Activated B cell treated with CpG ODN at 0.5 μM for 24 hours (primary cell): ENCODE data around the gene TMEM168. TPM values are rescaled to one million over a fixed set of nuclear protein-coding genes. Genes with fewer than 3 reads are reported as not detected.
"Not testable (repeated sequence)": the region's sequence is repeated elsewhere in the genome, so short reads cannot be mapped to it uniquely, and the experiment has no call there.

Experiments used
- ATAC-seq: fragments of 200-7000 bp; cut with Tn5 transposase; one replicate; pipeline ENCODE4 v1.10.0; 2021; ENCODE audit warnings: low read depth, mild to moderate bottlenecking, moderate library complexity
- CTCF ChIA-PET: fragments of 350-600 bp; sonication (Branson Sonifier 250); formaldehyde crosslinking; loops from one replicate; lab custom pipeline; 2021; ENCODE audit warnings: antibody characterized with exemption; lab: Charles Lee
- POLR2A ChIA-PET: fragments of 350-600 bp; sonication (Branson Sonifier 250); formaldehyde crosslinking; loops from one replicate; lab custom pipeline; 2021; ENCODE audit warnings: antibody characterized with exemption; lab: Charles Lee
- DNase-seq: peaks from one replicate; pipeline ENCODE4 v3.0.0; 2022
- H3K27ac Mint-ChIP-seq: one replicate; pipeline ENCODE4 v1.8.0; 2020; ENCODE audit warnings: mixed read lengths
- H3K27me3 Mint-ChIP-seq: one replicate; pipeline ENCODE4 v1.8.0; 2021; ENCODE audit warnings: mixed read lengths
- H3K36me3 Mint-ChIP-seq: one replicate; pipeline ENCODE4 v1.8.0; 2021; ENCODE audit warnings: low read depth, mixed read lengths
- H3K4me1 Mint-ChIP-seq: one replicate; pipeline ENCODE4 v1.8.0; 2021; ENCODE audit warnings: mixed read lengths
- H3K4me3 Mint-ChIP-seq: one replicate; pipeline ENCODE4 v1.8.0; 2020; ENCODE audit warnings: mild to moderate bottlenecking, mixed read lengths
- H3K9me3 Mint-ChIP-seq: one replicate; pipeline ENCODE4 v1.8.0; 2020; ENCODE audit warnings: mixed read lengths
- intact Hi-C: fragments of 100-400 bp; cut with micrococcal nuclease; formaldehyde crosslinking; loops from one replicate; pipeline ENCODE4 v1.15.1; 2024
- total RNA-seq: library from RNA; stranded (reverse); gene quantifications from 2 replicates; pipeline ENCODE4 v1.2.3, GENCODE V29; 2022
- TF ChIP-seq, protein P1 (sequence below): fragments of 200-600 bp; IDR thresholded peaks from one replicate; pipeline ENCODE4 v1.8.0; 2022; ENCODE audit warnings: antibody characterized with exemption, mild to moderate bottlenecking

TMEM168 gene
- total RNA-seq, 1 donor from 2014 or later: 24.2 TPM

GRCh38 chr7:112735261-112735660 is 54.9 kb downstream of the TMEM168 start:
- ATAC-seq (no peak), DNase-seq (no peak)
- Mint-ChIP-seq H3K27ac (no peak overlapping the region), H3K27me3 (peaks cover 4% of the 10 kb centered on the region), H3K9me3 (peaks cover 22% of the 10 kb centered on the region), H3K4me1 (no peaks in the 10 kb centered on the region), H3K36me3 (no peaks in the 10 kb centered on the region), H3K4me3 (no peak overlapping the region)
- ChIA-PET CTCF (no interaction called here), POLR2A (no interaction called here)
- TF ChIP-seq, protein P1, sequence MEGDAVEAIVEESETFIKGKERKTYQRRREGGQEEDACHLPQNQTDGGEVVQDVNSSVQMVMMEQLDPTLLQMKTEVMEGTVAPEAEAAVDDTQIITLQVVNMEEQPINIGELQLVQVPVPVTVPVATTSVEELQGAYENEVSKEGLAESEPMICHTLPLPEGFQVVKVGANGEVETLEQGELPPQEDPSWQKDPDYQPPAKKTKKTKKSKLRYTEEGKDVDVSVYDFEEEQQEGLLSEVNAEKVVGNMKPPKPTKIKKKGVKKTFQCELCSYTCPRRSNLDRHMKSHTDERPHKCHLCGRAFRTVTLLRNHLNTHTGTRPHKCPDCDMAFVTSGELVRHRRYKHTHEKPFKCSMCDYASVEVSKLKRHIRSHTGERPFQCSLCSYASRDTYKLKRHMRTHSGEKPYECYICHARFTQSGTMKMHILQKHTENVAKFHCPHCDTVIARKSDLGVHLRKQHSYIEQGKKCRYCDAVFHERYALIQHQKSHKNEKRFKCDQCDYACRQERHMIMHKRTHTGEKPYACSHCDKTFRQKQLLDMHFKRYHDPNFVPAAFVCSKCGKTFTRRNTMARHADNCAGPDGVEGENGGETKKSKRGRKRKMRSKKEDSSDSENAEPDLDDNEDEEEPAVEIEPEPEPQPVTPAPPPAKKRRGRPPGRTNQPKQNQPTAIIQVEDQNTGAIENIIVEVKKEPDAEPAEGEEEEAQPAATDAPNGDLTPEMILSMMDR: no peak
- intact Hi-C loops: no loop called here

GRCh38 chr7:112731324-112731723 is 58.9 kb downstream of the TMEM168 start:
- H3K27me3 Mint-ChIP-seq, H3K27ac Mint-ChIP-seq, H3K4me3 Mint-ChIP-seq, H3K36me3 Mint-ChIP-seq, intact Hi-C loops, ATAC-seq, CTCF ChIA-PET, DNase-seq, POLR2A ChIA-PET, H3K4me1 Mint-ChIP-seq: not testable (repeated sequence)
- peaks cover 39% of the 10 kb centered on the region for H3K9me3 Mint-ChIP-seq

- Mint-ChIP-seq H3K36me3 (no peaks in the 10 kb centered on the region), H3K4me3 (no peak overlapping the region), H3K27ac (no peak overlapping the region), H3K4me1 (no peaks in the 10 kb centered on the region), H3K9me3 (peaks cover 22% of the 10 kb centered on the region), H3K27me3 (peaks cover 7% of the 10 kb centered on the region)
- ATAC-seq: no peak
- no peak for DNase-seq
- TF ChIP-seq, protein P1: no peak
- intact Hi-C loops: no loop called here
- ChIA-PET CTCF (no interaction called here), POLR2A (no interaction called here)
These were observed 64.1 kb downstream of the TMEM168 start for GRCh38 chr7:112726076-112726475.

- ATAC-seq (no peak), DNase-seq (no peak)
- TF ChIP-seq, protein P1: no peak
- H3K9me3 Mint-ChIP-seq: peaks cover 12% of the 10 kb centered on the region
- POLR2A ChIA-PET: no interaction called here
- H3K36me3 Mint-ChIP-seq: no peaks in the 10 kb centered on the region
- intact Hi-C loops: no loop called here
- H3K4me1 Mint-ChIP-seq: no peaks in the 10 kb centered on the region
- H3K27me3 Mint-ChIP-seq: peaks cover 7% of the 10 kb centered on the region
- no peak overlapping the region for H3K27ac Mint-ChIP-seq
- CTCF ChIA-PET: no interaction called here
- H3K4me3 Mint-ChIP-seq: no peak overlapping the region
These were observed 66.8 kb downstream of the TMEM168 start for GRCh38 chr7:112723416-112723815.

GRCh38 chr7:112721366-112721765 is 68.8 kb downstream of the TMEM168 start:
- no peak for DNase-seq
- H3K4me1 Mint-ChIP-seq: no peaks in the 10 kb centered on the region
- H3K27ac Mint-ChIP-seq: no peak overlapping the region
- TF ChIP-seq, protein P1: no peak
- ChIA-PET CTCF (no interaction called here), POLR2A (no interaction called here)
- H3K9me3 Mint-ChIP-seq: no peaks in the 10 kb centered on the region
- ATAC-seq: no peak
- no peak overlapping the region for H3K4me3 Mint-ChIP-seq
- H3K27me3 Mint-ChIP-seq: peaks cover 5% of the 10 kb centered on the region
- no peaks in the 10 kb centered on the region for H3K36me3 Mint-ChIP-seq
- intact Hi-C loops: no loop called here

GRCh38 chr7:112715525-112715924 is 74.7 kb downstream of the TMEM168 start:
- Mint-ChIP-seq H3K27ac (no peak overlapping the region), H3K9me3 (no peaks in the 10 kb centered on the region)

More at GRCh38 chr7:112715525-112715924, 74.7 kb downstream of the TMEM168 start:
- DNase-seq: no peak
- intact Hi-C loops: no loop called here
- ChIA-PET CTCF (no interaction called here), POLR2A (no interaction called here)
- H3K27me3 Mint-ChIP-seq: no peaks in the 10 kb centered on the region
- H3K4me1 Mint-ChIP-seq: no peaks in the 10 kb centered on the region
- no peak for ATAC-seq
- TF ChIP-seq, protein P1: no peak
- no peak overlapping the region for H3K4me3 Mint-ChIP-seq
- H3K36me3 Mint-ChIP-seq: no peaks in the 10 kb centered on the region
